ENCODE data around the gene SYT12. TPM values are rescaled to one million over a fixed set of nuclear protein-coding genes. Genes with fewer than 3 reads are reported as not detected.

Gene SYT12
- total and polyA plus RNA-seq, 2 donors (not counting 1 experiment from before 2014, with no cell fraction given): not detected

DNA sequence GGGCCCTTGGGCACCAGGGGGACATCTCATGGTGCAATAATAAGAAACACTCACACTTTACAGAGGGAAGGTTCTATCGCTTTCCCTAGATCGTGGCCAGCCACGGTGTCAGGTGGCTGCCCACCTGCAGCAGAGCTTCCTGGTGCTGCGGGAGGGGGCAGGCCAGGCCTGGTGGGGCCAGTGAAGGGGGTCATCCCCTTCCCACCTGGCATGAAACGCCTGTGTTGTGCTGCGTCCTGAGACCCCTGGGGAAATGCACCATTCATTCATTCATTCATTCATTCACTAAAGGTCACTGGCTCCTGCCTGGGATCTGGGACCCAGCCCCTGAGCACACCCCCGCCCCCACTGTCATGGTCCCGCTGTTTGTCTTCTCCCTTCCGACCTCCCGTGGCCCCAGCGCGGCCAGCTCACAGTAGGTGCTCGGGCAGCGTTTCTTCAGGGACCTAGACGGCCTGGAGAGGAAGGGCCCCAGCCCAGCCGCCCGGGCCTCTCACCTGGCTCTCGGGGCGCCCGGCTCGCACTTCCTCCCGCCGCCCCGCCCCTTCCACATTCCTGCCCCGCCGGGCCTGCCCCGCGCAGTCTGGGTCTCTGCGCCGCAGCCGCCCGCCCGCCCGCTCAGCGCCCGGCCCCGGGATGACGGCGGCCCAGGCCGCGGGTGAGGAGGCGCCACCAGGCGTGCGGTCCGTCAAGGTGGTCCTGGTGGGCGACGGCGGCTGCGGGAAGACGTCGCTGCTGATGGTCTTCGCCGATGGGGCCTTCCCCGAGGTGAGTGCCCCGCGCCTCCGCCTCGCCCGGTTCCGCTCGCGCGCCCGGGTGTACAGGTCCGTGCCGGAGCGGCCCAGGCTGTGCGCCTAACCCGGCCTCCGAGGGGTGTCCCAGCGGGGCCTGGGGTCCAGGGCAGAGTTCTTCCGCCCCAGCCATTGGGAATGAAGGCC is 33.6 kb downstream of the SYT12 start, which contains the start of gene RHOD:
Gene RHOD, plus strand, starts transcription at position 581 of the 938 bp plus-strand sequence. Its CDS starts 56 bp downstream, at position 637.
- CTCF ChIA-PET: interaction anchor here (1.2 to 1.4 kb wide), 2 partner anchors 16 to 26 kb away, joined by 3 to 4 read pairs; no protein-coding TSS in a partner anchor
- DNase-seq: peak; percentile 67
- Histone ChIP-seq H3K4me3 (ENCODE audit: control extremely low read depth in 1 of 5, extremely low read depth in 1 of 5, insufficient read depth in 1 of 5, low read depth in 2 of 5, low read length in 4 of 5) (peak within 1 kb of the TSS in 4 of 5 experiments; percentile 33 to 61 (median 43)), H3K27ac (ENCODE audit: low read length in 2 of 2) (no peak within 1 kb of the TSS), H3K9me3 (ENCODE audit: control extremely low read depth in 1 of 3, control insufficient read depth in 2 of 3, insufficient read depth in 1 of 3, low read length in 2 of 3) (peaks cover 0 to 4% (median 0%) of the 10 kb centered on the region in 3 donors), H3K9ac (ENCODE audit: low read length) (peak within 1 kb of the TSS; percentile 64), H3K36me3 (replicated peaks in 1 of 2; ENCODE audit: control extremely low read depth in 1 of 2, control insufficient read depth in 1 of 2, extremely low read depth in 1 of 2, insufficient read depth in 2 of 2, low read length in 1 of 2) (no peaks in the 10 kb centered on the region), H3K79me2 (ENCODE audit: control insufficient read depth, insufficient read depth, low read length) (no peaks in the 10 kb centered on the region), H3K4me2 (replicated peaks; ENCODE audit: low read depth, low read length, poor library complexity, severe bottlenecking) (peak within 1 kb of the TSS; percentile 88), H2AFZ (ENCODE audit: insufficient read depth, low read depth, low read length, poor library complexity, severe bottlenecking) (peak within 1 kb of the TSS; percentile 81), H3K27me3 (replicated peaks in 1 of 4; ENCODE audit: control extremely low read depth in 1 of 4, control insufficient read depth in 3 of 4, insufficient read depth in 4 of 4, low read length in 3 of 4) (peaks cover 0 to 26% (median 12%) of the 10 kb centered on the region in 4 experiments), H4K20me1 (ENCODE audit: control insufficient read depth, insufficient read depth, low read length, poor library complexity, severe bottlenecking) (no peaks in the 10 kb centered on the region), H3K4me1 (ENCODE audit: control insufficient read depth in 2 of 2, insufficient read depth in 2 of 2, low read length in 2 of 2) (peaks cover 9% of the 10 kb centered on the region in 2 donors)
- H3K4me1 Mint-ChIP-seq: peaks cover 13% of the 10 kb centered on the region
- WGBS (ENCODE audit: insufficient coverage): 7% methylated on average over 69 of the region's 72 CpGs
- POLR2A ChIA-PET: interaction anchor here (0.5 kb wide), 1 partner anchor 38 kb away, joined by 6 read pairs; no protein-coding TSS in a partner anchor
- ATAC-seq (ENCODE audit: low read depth): peak; percentile 76
- intact Hi-C loops (cut with micrococcal nuclease): no loop called here
- no peaks in the 10 kb centered on the region for H3K9me3 Mint-ChIP-seq (ENCODE audit: insufficient read depth)
- no peak within 1 kb of the TSS for H3K27ac Mint-ChIP-seq
- TF ChIP-seq EZH2 (IDR thresholded peaks at IDR 0.05; ENCODE audit: borderline replicate concordance, insufficient read depth, low read depth, low read length, poor library complexity, severe bottlenecking): no peak
- TF ChIP-seq, protein P1, sequence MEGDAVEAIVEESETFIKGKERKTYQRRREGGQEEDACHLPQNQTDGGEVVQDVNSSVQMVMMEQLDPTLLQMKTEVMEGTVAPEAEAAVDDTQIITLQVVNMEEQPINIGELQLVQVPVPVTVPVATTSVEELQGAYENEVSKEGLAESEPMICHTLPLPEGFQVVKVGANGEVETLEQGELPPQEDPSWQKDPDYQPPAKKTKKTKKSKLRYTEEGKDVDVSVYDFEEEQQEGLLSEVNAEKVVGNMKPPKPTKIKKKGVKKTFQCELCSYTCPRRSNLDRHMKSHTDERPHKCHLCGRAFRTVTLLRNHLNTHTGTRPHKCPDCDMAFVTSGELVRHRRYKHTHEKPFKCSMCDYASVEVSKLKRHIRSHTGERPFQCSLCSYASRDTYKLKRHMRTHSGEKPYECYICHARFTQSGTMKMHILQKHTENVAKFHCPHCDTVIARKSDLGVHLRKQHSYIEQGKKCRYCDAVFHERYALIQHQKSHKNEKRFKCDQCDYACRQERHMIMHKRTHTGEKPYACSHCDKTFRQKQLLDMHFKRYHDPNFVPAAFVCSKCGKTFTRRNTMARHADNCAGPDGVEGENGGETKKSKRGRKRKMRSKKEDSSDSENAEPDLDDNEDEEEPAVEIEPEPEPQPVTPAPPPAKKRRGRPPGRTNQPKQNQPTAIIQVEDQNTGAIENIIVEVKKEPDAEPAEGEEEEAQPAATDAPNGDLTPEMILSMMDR (IDR thresholded peaks at IDR 0.05): no peak
- peaks cover 22% of the 10 kb centered on the region for H3K27me3 Mint-ChIP-seq
- peak within 1 kb of the TSS; percentile 82 for H3K4me3 Mint-ChIP-seq

Measured in B cell (primary cell).